HG03354 (cell line): Measurements from ENCODE around the gene RNGTT.
"Not testable (repeated sequence)": the region's sequence is repeated elsewhere in the genome, so short reads cannot be mapped to it uniquely, and the experiment has no call there.

Experiments used
- ATAC-seq: cut with Tn5 transposase; IDR thresholded peaks from one replicate; pipeline ENCODE4 v1.9.1; 2021; ENCODE audit warnings: mild to moderate bottlenecking; ENCODE audit not compliant: unreplicated experiment, poor library complexity, severe bottlenecking

Gene RNGTT

GRCh38 chr6:88749849-88750248 is 213.6 kb downstream of the RNGTT start:
- no peak for ATAC-seq

GRCh38 chr6:88748141-88748540 is 215.3 kb downstream of the RNGTT start:
- no peak for ATAC-seq

- no peak for ATAC-seq
These were observed 221.5 kb downstream of the RNGTT start for GRCh38 chr6:88741939-88742338.

- ATAC-seq = no peak
These were observed 222.3 kb downstream of the RNGTT start for GRCh38 chr6:88741071-88741470.

GRCh38 chr6:88734544-88734943 is 228.9 kb downstream of the RNGTT start:
- no peak for ATAC-seq

- ATAC-seq = no peak
These were observed 232.8 kb downstream of the RNGTT start for GRCh38 chr6:88730611-88731011.

- no peak for ATAC-seq
These were observed 234.7 kb downstream of the RNGTT start for GRCh38 chr6:88728756-88729155.

- ATAC-seq = not testable (repeated sequence)
These were observed 237.0 kb downstream of the RNGTT start for GRCh38 chr6:88726409-88726808.

- ATAC-seq = no peak
These were observed 238.1 kb downstream of the RNGTT start for GRCh38 chr6:88725111-88725975.

- ATAC-seq = no peak
These were observed 240.7 kb downstream of the RNGTT start for GRCh38 chr6:88722686-88723085.

GRCh38 chr6:88716399-88716798 is 247.0 kb downstream of the RNGTT start:
- ATAC-seq = not testable (repeated sequence)

- no peak for ATAC-seq
These were observed 251.0 kb downstream of the RNGTT start for GRCh38 chr6:88712243-88712936.

- no peak for ATAC-seq
These were observed 253.6 kb downstream of the RNGTT start for GRCh38 chr6:88709819-88710246.

- no peak for ATAC-seq
These were observed 255.1 kb downstream of the RNGTT start for GRCh38 chr6:88708197-88708744.

- peak; percentile 79 for ATAC-seq
These were observed 257.8 kb downstream of the RNGTT start for GRCh38 chr6:88705601-88706000.

GRCh38 chr6:88704980-88705379 is 258.4 kb downstream of the RNGTT start:
- ATAC-seq = no peak

GRCh38 chr6:88702956-88703556 is 260.4 kb downstream of the RNGTT start:
- ATAC-seq = no peak

GRCh38 chr6:88698661-88699060 is 264.8 kb downstream of the RNGTT start:
- ATAC-seq = no peak

- no peak for ATAC-seq
These were observed 267.5 kb downstream of the RNGTT start for GRCh38 chr6:88695937-88696336.

GRCh38 chr6:88683734-88684133 is 279.7 kb downstream of the RNGTT start:
- ATAC-seq = no peak
